Non-pigmented ciliary epithelial cell (primary cell): ENCODE measurements around the gene ZNF417.

Experiments
- DNase-seq: peaks from one replicate; pipeline ENCODE4 v3.0.0-alpha.2; 2010; ENCODE audit warnings: low read depth

ZNF417 gene

GRCh38 chr19:57916168-57916995 is at the start of gene ZNF417:
Gene ZNF417 (minus strand): TSS chr19:57916592. CDS start chr19:57916411, 181 bp downstream.
- peak; percentile 86 for DNase-seq

GRCh38 chr19:57964761-57965160 is 48.4 kb upstream of the ZNF417 start:
- no peak for DNase-seq

GRCh38 chr19:57961785-57962184 is 45.4 kb upstream of the ZNF417 start:
- DNase-seq: no peak

- DNase-seq: no peak
Measured at GRCh38 chr19:57954996-57955395, 38.6 kb upstream of the ZNF417 start.

GRCh38 chr19:57949702-57950101 is 33.3 kb upstream of the ZNF417 start:
- no peak for DNase-seq

- no peak for DNase-seq
Measured at GRCh38 chr19:57949296-57949695, 32.9 kb upstream of the ZNF417 start.

GRCh38 chr19:57947419-57948134 is 31.2 kb upstream of the ZNF417 start, which contains the start of gene ZNF256:
Gene ZNF256 (minus strand): TSS chr19:57947706. CDS start chr19:57947474, 232 bp downstream.
- DNase-seq: peak; percentile 73

GRCh38 chr19:57947088-57947418 is 30.7 kb upstream of the ZNF417 start:
- DNase-seq: no peak

GRCh38 chr19:57946316-57946715 is 29.9 kb upstream of the ZNF417 start:
- no peak for DNase-seq

- DNase-seq: no peak
Measured at GRCh38 chr19:57941593-57941992, 25.2 kb upstream of the ZNF417 start.

- no peak for DNase-seq
Measured at GRCh38 chr19:57935731-57936130, 19.3 kb upstream of the ZNF417 start.

GRCh38 chr19:57934820-57935665 is 18.7 kb upstream of the ZNF417 start, which contains the start of gene ZNF418:
Gene ZNF418 (minus strand): TSS chr19:57935402. CDS start chr19:57933822, 1,580 bp downstream.
- DNase-seq: peak; percentile 51

GRCh38 chr19:57927587-57927986 is 11.2 kb upstream of the ZNF417 start:
- DNase-seq: no peak

- DNase-seq: no peak
Measured at GRCh38 chr19:57914531-57914930, 1.9 kb downstream of the ZNF417 start.

GRCh38 chr19:57907394-57907793 is 9.0 kb downstream of the ZNF417 start:
- DNase-seq: no peak

GRCh38 chr19:57905258-57905657 is 11.1 kb downstream of the ZNF417 start:
- DNase-seq: no peak

- no peak for DNase-seq
Measured at GRCh38 chr19:57903618-57904184, 12.7 kb downstream of the ZNF417 start.

GRCh38 chr19:57900311-57900710 is 16.1 kb downstream of the ZNF417 start:
- no peak for DNase-seq

- peak; percentile 88 for DNase-seq
Measured at GRCh38 chr19:57890706-57891105, 25.7 kb downstream of the ZNF417 start.

- peak; percentile 37 for DNase-seq
Measured at GRCh38 chr19:57888560-57889231, 27.7 kb downstream of the ZNF417 start, which contains the start of gene ZNF814. Gene ZNF814 (minus strand): TSS chr19:57889037. CDS start chr19:57888802, 235 bp downstream.

GRCh38 chr19:57888107-57888559 is 28.3 kb downstream of the ZNF417 start:
- no peak for DNase-seq
